ENCODE results near the gene CPLX1.
"Not testable (repeated sequence)": the region's sequence is repeated elsewhere in the genome, so short reads cannot be mapped to it uniquely, and the experiment has no call there.

The CPLX1 gene

GRCh38 chr4:777520-778262 lies 48.2 kb downstream of the CPLX1 start:
- Histone ChIP-seq H4K91ac (ENCODE audit: low read depth, low read length, poor library complexity) (no peak overlapping the region), H3K14ac (ENCODE audit: low read length) (no peak overlapping the region), H3K18ac (ENCODE audit: low read length) (no peak overlapping the region), H3K4ac (ENCODE audit: low read length) (no peak overlapping the region), H3K4me3 (ENCODE audit: low read length in 2 of 2) (no peak overlapping the region), H3K79me1 (ENCODE audit: low read depth, low read length) (peaks cover 34% of the 10 kb centered on the region), H2BK120ac (ENCODE audit: low read depth, low read length) (no peak overlapping the region), H2BK15ac (ENCODE audit: low read length) (no peak overlapping the region), H2AFZ (ENCODE audit: low read length) (no peak overlapping the region), H3K9ac (ENCODE audit: low read depth, low read length, poor library complexity) (no peak overlapping the region), H3K4me2 (ENCODE audit: insufficient read depth, low read length, poor library complexity, severe bottlenecking) (no peak overlapping the region), H2AK5ac (ENCODE audit: low read depth, low read length) (no peak overlapping the region), H2BK5ac (ENCODE audit: low read length) (no peak overlapping the region), H4K8ac (ENCODE audit: low read depth, low read length) (no peak overlapping the region), H2BK12ac (ENCODE audit: low read length) (no peak overlapping the region), H3K27me3 (ENCODE audit: control insufficient read depth in 3 of 3, insufficient read depth in 3 of 3, low read depth in 1 of 3, low read length in 3 of 3) (no peaks in the 10 kb centered on the region), H3K27ac (replicated peaks; ENCODE audit: low read length) (no peak overlapping the region), H3K36me3 (replicated peaks in 1 of 2; ENCODE audit: control insufficient read depth in 2 of 2, insufficient read depth in 2 of 2, low read length in 2 of 2) (peaks cover 28 to 79% of the 10 kb centered on the region in 2 donors), H3K4me1 (ENCODE audit: control insufficient read depth in 2 of 2, insufficient read depth in 1 of 2, low read depth in 1 of 2, low read length in 2 of 2) (peaks cover 11 to 12% of the 10 kb centered on the region in 2 donors), H3K9me3 (replicated peaks in 1 of 2; ENCODE audit: control insufficient read depth in 2 of 2, insufficient read depth in 1 of 2, low read depth in 1 of 2, low read length in 2 of 2) (peaks cover 2 to 3% of the 10 kb centered on the region in 2 donors), H3K23ac (ENCODE audit: low read depth, low read length, poor library complexity) (no peak overlapping the region)
- WGBS, 2 donors (ENCODE audit: extremely low coverage in 2 of 2, insufficient read length in 2 of 2, insufficient replicate concordance in 1 of 2) = no CpG with 5 or more reads among the region's 6 CpGs
- DNase-seq (ENCODE audit: low spot score) = no peak

DNA sequence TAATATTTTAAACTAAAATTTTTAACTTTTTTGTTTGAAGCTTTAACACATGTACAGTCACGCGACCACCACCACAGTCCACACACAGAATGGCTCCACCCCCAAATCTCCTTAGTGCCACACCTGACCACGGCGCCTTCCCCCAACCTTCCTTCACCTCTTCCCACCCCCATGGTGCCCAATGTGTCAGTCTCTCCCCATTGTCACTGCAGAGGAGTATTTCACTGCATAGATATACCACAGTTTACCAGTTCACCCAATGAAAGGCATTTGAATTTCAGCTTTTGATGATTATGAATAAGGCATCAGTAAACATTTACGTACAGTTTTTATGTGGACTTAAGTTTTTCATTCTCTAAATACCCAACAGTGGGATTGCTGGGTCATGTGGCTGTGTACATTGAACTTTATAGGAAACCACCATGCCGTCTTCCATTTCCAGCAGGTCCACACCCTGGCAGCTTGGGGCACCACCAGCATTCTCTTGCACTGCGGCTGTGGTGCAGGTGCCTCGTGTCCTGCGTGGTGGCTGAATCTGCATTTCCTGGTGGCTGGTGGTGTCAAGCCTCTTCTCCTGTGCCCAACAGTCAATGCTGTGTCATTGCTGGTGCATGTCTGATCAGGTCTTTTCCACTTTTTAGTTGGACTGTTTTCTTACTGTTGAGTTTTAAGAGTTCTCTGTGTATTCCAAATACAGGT lies 49.0 kb downstream of the CPLX1 start:
- no peaks in the 10 kb centered on the region for H3K27me3 ChIP-seq (ENCODE audit: control insufficient read depth in 3 of 3, insufficient read depth in 3 of 3, low read depth in 1 of 3, low read length in 3 of 3)
- peaks cover 35% of the 10 kb centered on the region for H3K79me1 ChIP-seq (ENCODE audit: low read depth, low read length)
- H3K9me3 ChIP-seq (replicated peaks in 1 of 2; ENCODE audit: control insufficient read depth in 2 of 2, insufficient read depth in 1 of 2, low read depth in 1 of 2, low read length in 2 of 2) = peaks cover 2 to 3% of the 10 kb centered on the region in 2 donors
- no peak overlapping the region for H2AK5ac ChIP-seq (ENCODE audit: low read depth, low read length)
- peaks cover 6 to 8% of the 10 kb centered on the region in 2 donors for H3K4me1 ChIP-seq (ENCODE audit: control insufficient read depth in 2 of 2, insufficient read depth in 1 of 2, low read depth in 1 of 2, low read length in 2 of 2)
- H3K36me3 ChIP-seq (replicated peaks in 1 of 2; ENCODE audit: control insufficient read depth in 2 of 2, insufficient read depth in 2 of 2, low read length in 2 of 2) = peaks cover 29 to 84% of the 10 kb centered on the region in 2 donors
- no peak overlapping the region for H3K4ac ChIP-seq (ENCODE audit: low read length)
- no peak overlapping the region for H2BK12ac ChIP-seq (ENCODE audit: low read length)
- H2BK5ac ChIP-seq (ENCODE audit: low read length) = no peak overlapping the region
- H3K23ac ChIP-seq (ENCODE audit: low read depth, low read length, poor library complexity) = no peak overlapping the region
- no CpG with 5 or more reads among the region's 9 CpGs for WGBS, 2 donors (ENCODE audit: extremely low coverage in 2 of 2, insufficient read length in 2 of 2, insufficient replicate concordance in 1 of 2)
- H2AFZ ChIP-seq (ENCODE audit: low read length) = no peak overlapping the region
- H3K27ac ChIP-seq (replicated peaks; ENCODE audit: low read length) = no peak overlapping the region
- no peak overlapping the region for H3K4me3 ChIP-seq (ENCODE audit: low read length in 2 of 2)
- no peak overlapping the region for H3K14ac ChIP-seq (ENCODE audit: low read length)
- no peak overlapping the region for H3K18ac ChIP-seq (ENCODE audit: low read length)
- H3K9ac ChIP-seq (ENCODE audit: low read depth, low read length, poor library complexity) = no peak overlapping the region
- no peak for DNase-seq (ENCODE audit: low spot score)
- H3K4me2 ChIP-seq (ENCODE audit: insufficient read depth, low read length, poor library complexity, severe bottlenecking) = no peak overlapping the region
- no peak overlapping the region for H4K8ac ChIP-seq (ENCODE audit: low read depth, low read length)
- no peak overlapping the region for H4K91ac ChIP-seq (ENCODE audit: low read depth, low read length, poor library complexity)
- no peak overlapping the region for H2BK15ac ChIP-seq (ENCODE audit: low read length)
- no peak overlapping the region for H2BK120ac ChIP-seq (ENCODE audit: low read depth, low read length)

- H2AFZ ChIP-seq (ENCODE audit: low read length); H3K9me3 ChIP-seq (replicated peaks in 1 of 2; ENCODE audit: control insufficient read depth in 2 of 2, insufficient read depth in 1 of 2, low read depth in 1 of 2, low read length in 2 of 2); H3K27ac ChIP-seq (replicated peaks; ENCODE audit: low read length); H4K8ac ChIP-seq (ENCODE audit: low read depth, low read length); H3K4me1 ChIP-seq (ENCODE audit: control insufficient read depth in 2 of 2, insufficient read depth in 1 of 2, low read depth in 1 of 2, low read length in 2 of 2); H3K18ac ChIP-seq (ENCODE audit: low read length); H2BK5ac ChIP-seq (ENCODE audit: low read length); H4K91ac ChIP-seq (ENCODE audit: low read depth, low read length, poor library complexity); H2BK120ac ChIP-seq (ENCODE audit: low read depth, low read length); H3K4ac ChIP-seq (ENCODE audit: low read length); DNase-seq (ENCODE audit: low spot score); H2BK12ac ChIP-seq (ENCODE audit: low read length); H3K4me2 ChIP-seq (ENCODE audit: insufficient read depth, low read length, poor library complexity, severe bottlenecking); H3K23ac ChIP-seq (ENCODE audit: low read depth, low read length, poor library complexity); H3K4me3 ChIP-seq (ENCODE audit: low read length in 2 of 2); H2BK15ac ChIP-seq (ENCODE audit: low read length); H3K27me3 ChIP-seq (ENCODE audit: control insufficient read depth in 3 of 3, insufficient read depth in 3 of 3, low read depth in 1 of 3, low read length in 3 of 3); H2AK5ac ChIP-seq (ENCODE audit: low read depth, low read length); H3K9ac ChIP-seq (ENCODE audit: low read depth, low read length, poor library complexity); H3K14ac ChIP-seq (ENCODE audit: low read length): not testable (repeated sequence)
- Histone ChIP-seq H3K36me3 (replicated peaks in 1 of 2; ENCODE audit: control insufficient read depth in 2 of 2, insufficient read depth in 2 of 2, low read length in 2 of 2) (peaks cover 35 to 95% of the 10 kb centered on the region in 2 donors), H3K79me1 (ENCODE audit: low read depth, low read length) (peaks cover 27% of the 10 kb centered on the region)
- no CpG with 5 or more reads among the region's 2 CpGs for WGBS, 2 donors (ENCODE audit: extremely low coverage in 2 of 2, insufficient read length in 2 of 2, insufficient replicate concordance in 1 of 2)
Measured at GRCh38 chr4:775485-775884, 50.4 kb downstream of the CPLX1 start.

GRCh38 chr4:774419-775092 lies 51.4 kb downstream of the CPLX1 start:
- H3K4ac ChIP-seq (ENCODE audit: low read length); H2BK5ac ChIP-seq (ENCODE audit: low read length); H3K23ac ChIP-seq (ENCODE audit: low read depth, low read length, poor library complexity); H3K9ac ChIP-seq (ENCODE audit: low read depth, low read length, poor library complexity); H3K4me2 ChIP-seq (ENCODE audit: insufficient read depth, low read length, poor library complexity, severe bottlenecking); H2BK120ac ChIP-seq (ENCODE audit: low read depth, low read length); H3K4me3 ChIP-seq (ENCODE audit: low read length in 2 of 2); H3K14ac ChIP-seq (ENCODE audit: low read length); H2BK12ac ChIP-seq (ENCODE audit: low read length); H2BK15ac ChIP-seq (ENCODE audit: low read length); H2AFZ ChIP-seq (ENCODE audit: low read length); DNase-seq (ENCODE audit: low spot score); H3K27ac ChIP-seq (replicated peaks; ENCODE audit: low read length); H3K9me3 ChIP-seq (replicated peaks in 1 of 2; ENCODE audit: control insufficient read depth in 2 of 2, insufficient read depth in 1 of 2, low read depth in 1 of 2, low read length in 2 of 2); H3K18ac ChIP-seq (ENCODE audit: low read length); H2AK5ac ChIP-seq (ENCODE audit: low read depth, low read length); H4K91ac ChIP-seq (ENCODE audit: low read depth, low read length, poor library complexity); H4K8ac ChIP-seq (ENCODE audit: low read depth, low read length); H3K4me1 ChIP-seq (ENCODE audit: control insufficient read depth in 2 of 2, insufficient read depth in 1 of 2, low read depth in 1 of 2, low read length in 2 of 2); H3K27me3 ChIP-seq (ENCODE audit: control insufficient read depth in 3 of 3, insufficient read depth in 3 of 3, low read depth in 1 of 3, low read length in 3 of 3): not testable (repeated sequence)
- WGBS, 2 donors (ENCODE audit: extremely low coverage in 2 of 2, insufficient read length in 2 of 2, insufficient replicate concordance in 1 of 2) = no CpG with 5 or more reads among the region's 30 CpGs
- peaks cover 21% of the 10 kb centered on the region for H3K79me1 ChIP-seq (ENCODE audit: low read depth, low read length)
- H3K36me3 ChIP-seq (replicated peaks in 1 of 2; ENCODE audit: control insufficient read depth in 2 of 2, insufficient read depth in 2 of 2, low read length in 2 of 2) = peaks cover 37 to 95% of the 10 kb centered on the region in 2 donors

All from neuronal stem cell (in vitro differentiated cells).